Measurements from ENCODE around the gene SLC25A26.

Gene SLC25A26

GRCh38 chr3:66317750-66318376, 97.1 kb downstream of the SLC25A26 start:
- DNase-seq, result peak in 28 of 51 donors; percentile 1 to 52 (median 16)

- no peak for DNase-seq
These were observed 99.6 kb downstream of the SLC25A26 start for GRCh38 chr3:66320390-66320789.

GRCh38 chr3:66322436-66322835, 101.6 kb downstream of the SLC25A26 start:
- DNase-seq, result no peak

GRCh38 chr3:66326340-66326739, 105.5 kb downstream of the SLC25A26 start:
- no peak for DNase-seq

DNA sequence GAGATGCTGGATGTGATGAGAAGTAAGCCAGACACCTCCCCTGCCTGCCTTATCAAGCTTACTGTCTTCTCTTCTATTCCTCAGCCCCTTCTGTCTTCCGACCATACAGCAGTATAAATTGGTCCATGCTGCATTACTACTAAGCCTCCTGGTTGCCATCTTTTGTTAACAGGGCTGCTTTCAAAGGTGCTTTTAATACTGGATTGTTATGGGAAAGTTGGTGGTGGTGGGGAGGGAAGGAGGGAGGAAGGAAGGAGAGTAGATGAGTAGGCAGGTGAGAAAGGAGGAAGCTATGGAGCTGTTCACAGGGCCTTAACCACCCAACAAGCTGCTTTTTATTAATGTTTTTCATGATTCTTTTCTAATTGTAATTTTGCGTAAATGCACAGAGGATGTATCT, 114.9 kb downstream of the SLC25A26 start:
- DNase-seq, result no peak

- no peak for DNase-seq
These were observed 115.5 kb downstream of the SLC25A26 start for GRCh38 chr3:66336333-66336766.

DNA sequence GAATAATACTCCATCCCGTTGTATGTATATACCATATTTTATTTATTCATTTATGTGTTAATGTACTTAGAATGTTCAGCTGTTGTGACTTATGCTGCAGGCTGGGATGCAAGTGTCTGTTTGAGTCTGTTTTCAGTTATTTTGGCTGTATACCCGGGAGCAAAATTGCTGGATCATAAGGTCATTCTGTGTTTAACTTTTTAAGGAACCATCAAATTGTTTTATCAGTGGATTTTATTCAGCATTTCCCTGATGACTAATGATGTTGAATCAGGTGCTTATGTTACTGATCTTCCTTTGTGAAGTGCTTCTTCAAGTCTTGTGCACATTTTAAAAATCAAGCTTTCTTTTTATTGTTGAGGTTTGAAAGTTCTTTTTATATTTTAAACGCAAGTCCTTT, 118.1 kb downstream of the SLC25A26 start:
- no peak for DNase-seq

- DNase-seq, result no peak
These were observed 122.0 kb downstream of the SLC25A26 start for GRCh38 chr3:66342717-66343356.

- no peak for DNase-seq
These were observed 123.6 kb downstream of the SLC25A26 start for GRCh38 chr3:66344391-66344811.

DNA sequence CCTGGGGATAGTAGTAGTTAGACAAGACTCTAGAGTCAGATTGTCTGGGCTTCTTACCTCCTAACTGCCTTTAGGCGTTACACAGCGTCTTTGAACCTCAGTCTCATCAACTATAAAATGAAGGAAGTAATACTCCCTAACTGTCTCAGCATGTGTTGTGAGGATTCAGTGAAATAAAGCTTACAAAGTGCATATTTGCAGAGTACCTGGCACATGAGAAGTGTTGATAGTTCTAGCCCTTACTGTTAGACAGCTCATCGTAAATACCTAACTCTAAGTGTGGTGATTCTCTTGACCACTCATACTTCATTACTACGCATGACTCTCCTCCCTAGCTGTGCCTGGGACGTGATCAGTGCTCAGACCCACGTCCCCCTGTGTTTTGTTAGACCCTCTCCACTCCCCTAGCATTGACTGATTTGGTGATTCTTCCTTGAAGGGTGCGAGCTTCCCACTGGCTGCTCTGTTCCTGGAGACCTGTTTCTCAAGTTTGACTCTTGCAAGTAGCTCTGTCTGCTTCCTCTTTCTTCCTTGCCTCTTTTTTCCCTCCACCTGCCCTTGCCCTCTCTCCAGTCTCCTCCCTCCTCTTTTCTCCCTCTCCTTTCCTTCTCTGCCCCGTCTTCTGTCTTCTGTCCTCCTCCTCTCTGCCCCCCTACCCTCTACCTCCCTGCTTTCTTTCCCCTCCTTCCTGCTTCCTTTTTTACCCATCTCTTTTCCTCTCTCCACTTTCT, 124.2 kb downstream of the SLC25A26 start:
- no peak for DNase-seq

DNA sequence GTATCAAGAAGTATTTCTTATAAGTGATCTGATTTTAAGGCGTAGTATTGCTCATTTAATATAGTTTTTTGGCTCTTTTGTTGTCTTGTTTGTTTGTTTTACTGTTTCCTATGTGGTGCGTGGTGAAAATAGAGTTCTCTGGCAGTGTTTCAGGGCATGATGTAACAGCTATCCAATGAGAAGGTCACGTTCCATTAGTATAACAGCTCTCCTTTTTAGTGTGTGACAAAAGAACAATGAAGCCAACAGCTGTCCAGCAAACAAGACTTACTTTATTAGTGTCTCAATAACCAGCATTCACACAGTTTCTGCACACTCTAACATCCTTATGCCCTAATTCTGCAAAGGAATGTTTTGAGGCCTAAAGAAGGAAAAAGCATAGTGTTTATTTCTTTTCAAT, 127.9 kb downstream of the SLC25A26 start:
- DNase-seq, result peak in 8 of 51 donors; percentile 12 to 74 (median 31)

DNA sequence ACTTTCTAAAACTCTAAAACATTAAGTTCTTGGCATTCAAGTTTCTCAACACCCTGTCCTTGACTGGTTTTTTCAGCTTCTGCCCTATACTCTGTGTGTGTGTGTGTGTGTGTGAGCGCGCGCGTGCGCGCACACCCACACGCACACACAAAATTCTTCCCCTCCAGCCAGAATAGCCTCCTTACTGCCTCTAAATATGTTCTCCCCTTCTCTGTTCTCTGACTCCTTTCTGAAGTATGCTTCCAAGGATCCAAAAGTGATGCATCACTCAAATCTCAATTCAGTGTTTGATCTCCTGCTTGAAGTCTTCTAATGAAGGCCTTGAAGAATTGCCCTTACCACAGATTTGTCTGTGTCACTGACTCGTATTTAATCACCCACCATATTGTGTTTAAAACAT, 129.8 kb downstream of the SLC25A26 start:
- no peak for DNase-seq

DNA sequence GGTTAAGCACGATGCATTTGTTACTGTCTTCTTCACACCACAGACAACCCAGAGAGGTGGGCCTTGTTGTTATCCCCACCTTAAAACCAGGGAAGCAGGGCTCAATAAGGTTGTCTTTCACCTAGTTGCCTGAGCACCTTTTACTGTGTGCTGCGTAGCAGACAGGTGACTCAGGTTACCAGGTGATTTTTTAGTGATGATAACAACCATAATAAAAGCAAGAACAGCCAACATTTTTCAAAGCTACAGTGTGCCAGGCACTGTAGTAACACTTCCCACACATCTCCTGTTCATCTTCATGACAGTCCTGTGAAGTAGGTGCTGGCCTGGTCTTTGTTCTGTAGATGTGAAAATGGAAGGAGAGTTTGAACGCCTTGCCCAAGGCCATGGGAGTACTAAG, 132.2 kb downstream of the SLC25A26 start:
- DNase-seq, result no peak

- no peak for DNase-seq
These were observed 132.7 kb downstream of the SLC25A26 start for GRCh38 chr3:66353530-66353929.

DNA sequence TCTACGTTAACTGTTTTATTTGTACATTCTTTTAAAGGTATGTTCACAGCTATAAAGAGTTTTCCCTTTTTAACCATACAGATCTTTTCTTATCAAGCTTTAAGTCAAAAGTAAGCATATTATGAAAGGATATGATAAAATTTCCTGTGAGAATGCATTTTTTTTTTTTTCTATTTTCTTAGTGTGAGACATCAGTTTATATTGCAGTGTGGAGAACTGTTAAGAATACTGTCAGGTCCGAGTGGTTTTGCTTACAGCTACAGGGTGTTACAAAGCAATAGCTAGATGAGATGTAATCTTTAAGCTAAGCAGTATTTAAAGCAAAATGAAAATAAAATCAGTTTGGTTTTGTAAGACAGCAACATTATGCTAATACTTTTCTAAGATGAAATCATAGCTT, 133.2 kb downstream of the SLC25A26 start:
- DNase-seq, result no peak

DNA sequence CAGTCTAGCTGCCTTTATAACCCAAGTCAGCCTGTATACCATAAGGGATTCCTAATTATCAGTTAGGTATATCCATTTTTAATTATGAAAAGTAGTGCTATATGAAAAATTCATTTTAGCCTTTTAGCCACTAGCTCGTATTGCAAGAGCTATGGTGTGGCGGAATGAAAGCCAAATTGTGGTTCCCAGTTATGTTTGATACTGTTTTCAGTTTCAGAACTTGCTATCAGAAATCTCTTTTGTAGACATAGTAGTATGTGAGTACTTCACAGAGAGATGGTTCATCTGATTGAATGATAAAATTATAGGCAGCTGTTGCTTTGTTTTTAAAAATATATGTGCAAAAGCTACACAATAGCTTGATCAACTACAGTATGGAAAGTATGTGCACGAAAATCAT, 134.6 kb downstream of the SLC25A26 start:
- DNase-seq, result no peak

DNA sequence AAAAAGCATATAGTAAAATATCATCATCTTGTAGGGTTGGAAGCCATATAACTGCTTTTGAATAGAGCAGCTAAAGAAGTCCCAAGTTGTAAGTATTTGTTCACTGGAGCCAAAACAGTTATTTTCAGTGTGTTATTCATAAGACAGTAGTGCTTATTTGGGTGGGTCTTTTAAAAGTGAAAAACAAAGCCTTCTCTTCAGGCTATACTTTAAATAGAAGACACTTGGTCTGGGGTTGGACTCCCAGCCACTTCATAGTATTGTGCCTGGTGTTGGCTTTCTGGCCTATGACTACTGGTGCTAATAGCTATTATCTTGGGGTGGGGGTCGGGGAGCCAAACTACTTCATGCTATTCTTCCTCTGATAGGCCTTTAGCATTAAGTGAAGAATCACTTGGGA, 135.2 kb downstream of the SLC25A26 start:
- DNase-seq, result no peak

GRCh38 chr3:66361356-66361755, 140.6 kb downstream of the SLC25A26 start:
- no peak for DNase-seq

GRCh38 chr3:66362541-66362941, 141.7 kb downstream of the SLC25A26 start:
- DNase-seq, result no peak

DNA sequence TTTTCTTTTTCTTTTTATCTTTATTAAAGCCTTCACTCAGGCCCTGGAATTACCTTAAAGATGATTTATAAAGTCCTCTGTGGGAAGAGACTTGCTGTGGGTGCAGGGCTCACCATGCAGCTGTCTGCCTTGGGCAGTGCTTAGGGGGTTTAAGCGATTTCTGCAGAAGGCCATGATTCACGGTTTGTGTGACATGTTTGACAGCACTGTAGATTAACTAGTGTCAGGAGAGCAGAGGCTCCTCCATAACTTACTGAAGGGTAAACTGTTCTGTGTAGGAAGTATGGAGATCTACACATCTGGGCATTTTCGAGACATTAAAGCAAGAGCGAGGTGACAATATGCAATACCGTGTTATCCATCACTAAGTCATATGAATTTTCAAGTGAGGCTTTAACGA, 142.3 kb downstream of the SLC25A26 start:
- DNase-seq, result no peak

DNA sequence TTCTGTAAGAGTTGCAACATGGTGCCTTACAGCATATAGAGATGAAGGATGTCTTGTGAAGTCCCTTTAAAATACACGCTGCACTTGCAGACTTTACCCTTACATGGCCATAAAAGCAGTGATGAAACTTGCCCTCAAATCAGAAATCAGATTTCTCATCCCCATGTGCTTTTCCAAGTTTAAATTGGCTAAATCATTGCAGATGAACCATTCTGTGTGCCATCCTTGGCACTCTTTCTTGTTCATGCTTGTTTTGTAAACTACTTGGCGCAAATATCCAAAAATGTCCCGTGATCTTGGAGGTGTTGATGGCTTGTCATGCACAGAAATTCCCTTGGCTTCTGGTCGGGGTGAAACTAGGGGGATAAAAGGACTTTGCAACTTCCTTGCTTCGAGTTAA, 144.3 kb downstream of the SLC25A26 start:
- no peak for DNase-seq

- no peak for DNase-seq
These were observed 145.9 kb downstream of the SLC25A26 start for GRCh38 chr3:66366747-66367146.

DNA sequence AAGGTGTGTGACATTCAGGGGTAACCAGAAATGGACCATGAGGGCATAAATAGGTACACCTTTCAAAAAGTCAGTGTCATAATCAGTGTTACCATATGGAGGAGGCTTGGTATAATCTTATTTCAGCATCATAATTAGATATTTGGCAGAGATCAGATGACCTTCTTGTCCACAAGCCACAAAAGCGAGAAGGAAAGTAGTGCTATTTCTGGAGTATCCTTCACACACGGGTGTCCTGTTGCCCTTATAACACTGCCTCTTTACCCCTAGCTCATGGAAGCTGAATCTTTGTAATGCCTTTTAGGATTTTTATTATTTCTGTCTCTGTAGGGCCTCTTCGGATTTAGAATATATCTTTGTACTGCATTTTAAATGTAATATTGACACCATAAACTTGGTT, 147.2 kb downstream of the SLC25A26 start:
- no peak for DNase-seq
